DND-41 (cell line): ENCODE measurements around the gene APMAP.

Experiments
- EZH2 ChIP-seq: IDR thresholded peaks from 3 replicates; pipeline ENCODE4 v1.6.1; 2012; ENCODE audit warnings: borderline replicate concordance, low read depth, mild to moderate bottlenecking, moderate library complexity, low read length, inconsistent platforms; ENCODE audit not compliant: severe bottlenecking
- TF ChIP-seq, protein P1 (sequence below): IDR thresholded peaks from 2 replicates; pipeline ENCODE4 v1.5.1; 2012; ENCODE audit warnings: borderline replicate concordance, low read length, moderate library complexity, mild to moderate bottlenecking; ENCODE audit not compliant: poor library complexity, severe bottlenecking; ENCODE audit errors: extremely low read depth

DNA sequence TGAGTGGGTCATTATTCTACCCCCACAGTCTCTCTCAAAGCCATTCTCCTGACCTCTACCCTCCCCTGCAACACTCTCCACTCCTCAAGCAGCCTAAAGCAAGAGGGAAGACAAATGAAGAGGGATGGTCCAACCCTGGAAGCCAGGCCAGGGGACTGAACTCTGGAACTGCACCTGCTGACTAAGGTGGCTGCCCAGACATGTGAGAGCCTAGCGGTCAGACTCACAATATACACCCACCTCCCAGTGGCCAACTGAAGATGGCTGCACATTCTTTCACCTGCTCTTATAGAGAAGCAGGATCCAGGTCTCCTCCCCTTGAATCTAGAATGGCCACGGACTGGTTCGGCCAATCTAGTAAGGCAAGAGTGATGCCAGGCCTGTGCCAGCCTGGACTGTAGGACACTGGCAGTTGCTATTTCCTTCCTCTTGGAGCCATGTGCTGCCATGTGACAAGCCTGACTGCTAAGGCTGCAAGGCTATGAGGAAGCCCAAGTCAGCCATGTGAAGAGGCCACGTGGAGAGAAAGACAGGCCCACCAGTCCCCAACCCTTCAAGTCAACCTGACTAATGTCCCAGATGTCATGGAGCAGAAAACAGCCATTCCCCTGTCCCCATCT lies 33.5 kb upstream of the APMAP start:
- TF ChIP-seq, protein P1, sequence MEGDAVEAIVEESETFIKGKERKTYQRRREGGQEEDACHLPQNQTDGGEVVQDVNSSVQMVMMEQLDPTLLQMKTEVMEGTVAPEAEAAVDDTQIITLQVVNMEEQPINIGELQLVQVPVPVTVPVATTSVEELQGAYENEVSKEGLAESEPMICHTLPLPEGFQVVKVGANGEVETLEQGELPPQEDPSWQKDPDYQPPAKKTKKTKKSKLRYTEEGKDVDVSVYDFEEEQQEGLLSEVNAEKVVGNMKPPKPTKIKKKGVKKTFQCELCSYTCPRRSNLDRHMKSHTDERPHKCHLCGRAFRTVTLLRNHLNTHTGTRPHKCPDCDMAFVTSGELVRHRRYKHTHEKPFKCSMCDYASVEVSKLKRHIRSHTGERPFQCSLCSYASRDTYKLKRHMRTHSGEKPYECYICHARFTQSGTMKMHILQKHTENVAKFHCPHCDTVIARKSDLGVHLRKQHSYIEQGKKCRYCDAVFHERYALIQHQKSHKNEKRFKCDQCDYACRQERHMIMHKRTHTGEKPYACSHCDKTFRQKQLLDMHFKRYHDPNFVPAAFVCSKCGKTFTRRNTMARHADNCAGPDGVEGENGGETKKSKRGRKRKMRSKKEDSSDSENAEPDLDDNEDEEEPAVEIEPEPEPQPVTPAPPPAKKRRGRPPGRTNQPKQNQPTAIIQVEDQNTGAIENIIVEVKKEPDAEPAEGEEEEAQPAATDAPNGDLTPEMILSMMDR, result no peak
- no peak for TF ChIP-seq EZH2
